Measurements from ENCODE around the gene HLA-DQA1.
"Not testable (repeated sequence)": the region's sequence is repeated elsewhere in the genome, so short reads cannot be mapped to it uniquely, and the experiment has no call there.

HLA-DQA1 gene

GRCh38 chr6:32622545-32623401 is 14.4 kb upstream of the HLA-DQA1 start:
- DNase-seq: peak; percentile 86

- no peak for DNase-seq
Measured at GRCh38 chr6:32623693-32624092, 13.5 kb upstream of the HLA-DQA1 start.

DNA sequence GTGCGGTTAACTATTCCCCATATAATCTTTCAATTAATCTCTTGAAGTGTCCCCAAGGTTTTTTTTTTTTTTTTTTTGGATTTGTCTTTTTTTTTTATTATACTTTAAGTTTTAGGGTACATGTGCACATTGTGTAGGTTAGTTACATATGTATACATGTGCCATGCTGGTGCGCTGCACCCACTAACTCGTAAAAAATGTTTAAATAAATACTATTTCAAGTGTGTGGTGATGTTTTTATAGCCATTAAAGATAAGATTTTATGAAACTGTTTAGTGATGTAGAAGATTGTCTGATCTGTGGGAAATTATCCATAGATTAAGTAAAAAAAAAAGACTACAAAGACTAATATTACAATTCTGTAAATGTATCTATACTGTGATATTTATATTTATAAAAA is 12.6 kb upstream of the HLA-DQA1 start:
- DNase-seq: no peak

DNA sequence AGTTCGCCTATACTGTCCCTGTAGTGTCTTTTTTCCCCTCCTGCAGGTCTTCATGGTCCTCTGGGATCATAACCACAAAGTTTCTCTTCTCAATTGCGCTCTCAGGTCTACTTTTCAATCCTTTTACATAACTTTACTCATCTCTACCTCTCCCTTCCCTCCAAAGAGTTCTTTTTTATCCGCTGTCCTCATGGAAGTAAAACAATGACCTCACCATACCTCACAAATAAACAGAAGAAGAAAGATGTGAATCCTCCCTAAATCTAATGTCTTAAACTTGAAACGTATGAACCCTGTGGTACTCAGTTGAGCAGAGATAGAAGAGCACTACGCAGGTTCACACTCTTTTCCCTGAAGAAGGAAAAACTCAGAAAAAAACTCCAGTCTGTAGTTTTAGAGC is 12.1 kb upstream of the HLA-DQA1 start:
- DNase-seq: no peak

GRCh38 chr6:32627249-32627648 is 10.0 kb upstream of the HLA-DQA1 start:
- DNase-seq: no peak

DNA sequence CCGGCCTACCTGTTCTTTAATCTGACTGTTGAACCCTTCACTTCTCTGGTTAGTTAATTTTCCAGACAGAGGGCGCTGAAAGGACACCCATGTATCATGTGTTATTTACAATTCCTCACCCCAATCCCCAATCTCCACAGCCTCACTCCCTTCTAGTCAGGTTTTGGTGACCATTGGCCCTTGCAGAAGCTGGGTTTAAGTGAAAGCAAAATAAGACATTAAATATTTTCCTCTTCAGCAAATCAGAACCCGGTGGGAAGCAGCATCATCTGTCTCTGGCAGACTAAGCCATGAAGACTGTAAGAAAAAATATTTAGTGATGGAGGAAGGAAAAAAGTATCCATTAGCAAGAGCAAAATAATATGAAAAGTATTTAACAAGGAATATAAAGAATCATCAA is 9.4 kb upstream of the HLA-DQA1 start:
- DNase-seq: peak; percentile 56

- DNase-seq: not testable (repeated sequence)
Measured at GRCh38 chr6:32629793-32630192, 7.4 kb upstream of the HLA-DQA1 start.

GRCh38 chr6:32635526-32636123 is 1.6 kb upstream of the HLA-DQA1 start:
- no peak for DNase-seq

GRCh38 chr6:32637883-32638282 is 677 bp downstream of the HLA-DQA1 start:
- no peak for DNase-seq

GRCh38 chr6:32638532-32639219 is 1.5 kb downstream of the HLA-DQA1 start:
- no peak for DNase-seq

DNA sequence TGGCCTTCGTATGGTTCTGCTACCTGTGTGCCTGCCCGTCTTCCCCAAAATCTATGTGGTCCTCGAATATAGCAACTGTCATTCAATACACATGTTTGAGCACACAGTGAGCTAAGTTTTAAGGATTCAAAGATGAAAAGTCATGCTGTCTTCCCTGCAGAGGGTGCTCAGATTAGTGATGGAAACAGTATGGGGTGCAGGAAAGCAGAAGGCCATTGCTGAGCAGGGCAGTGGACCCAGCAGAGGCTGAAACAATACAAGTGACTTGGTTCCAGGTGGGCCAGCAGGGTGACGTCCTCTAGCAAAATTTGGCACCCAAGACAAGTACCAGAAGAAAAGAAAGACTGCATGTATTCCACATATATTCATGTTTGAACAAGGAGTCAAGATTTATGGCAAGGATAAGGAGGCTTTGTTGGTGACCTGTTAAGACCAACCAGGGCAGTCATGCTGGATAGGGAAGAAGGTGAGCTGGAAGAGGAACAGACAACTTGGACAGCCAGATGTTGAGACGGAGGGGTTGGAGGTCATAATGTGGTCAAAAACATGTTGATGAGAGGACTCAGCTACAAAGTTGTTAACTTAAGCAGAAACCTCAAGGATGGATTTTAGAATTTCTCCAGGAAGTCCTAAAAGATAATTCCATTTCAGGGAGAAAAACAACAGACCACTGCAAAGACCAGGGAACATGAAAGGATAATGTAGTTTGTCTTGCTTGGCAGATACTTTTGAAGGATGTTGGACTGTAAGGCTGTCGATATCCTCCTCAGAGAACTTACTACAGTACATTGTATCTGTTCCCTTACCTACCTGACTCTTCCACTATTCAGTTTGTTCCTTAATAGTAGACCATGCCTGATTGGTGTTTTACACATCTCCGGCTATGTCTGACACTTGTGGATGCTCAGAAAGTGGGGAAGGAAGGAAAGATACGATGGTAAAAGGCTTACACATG is 2.5 kb downstream of the HLA-DQA1 start:
- DNase-seq: no peak

DNA sequence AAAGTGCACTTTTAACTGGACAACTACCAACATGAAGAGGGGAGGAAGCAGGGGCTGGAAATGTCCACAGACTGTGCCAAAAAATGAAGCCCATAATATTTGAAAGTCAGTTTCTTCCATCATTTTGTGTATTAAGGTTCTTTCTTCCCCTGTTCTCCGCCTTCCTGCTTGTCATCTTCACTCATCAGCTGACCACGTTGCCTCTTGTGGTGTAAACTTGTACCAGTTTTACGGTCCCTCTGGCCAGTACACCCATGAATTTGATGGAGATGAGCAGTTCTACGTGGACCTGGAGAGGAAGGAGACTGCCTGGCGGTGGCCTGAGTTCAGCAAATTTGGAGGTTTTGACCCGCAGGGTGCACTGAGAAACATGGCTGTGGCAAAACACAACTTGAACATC is 3.9 kb downstream of the HLA-DQA1 start:
- no peak for DNase-seq

DNA sequence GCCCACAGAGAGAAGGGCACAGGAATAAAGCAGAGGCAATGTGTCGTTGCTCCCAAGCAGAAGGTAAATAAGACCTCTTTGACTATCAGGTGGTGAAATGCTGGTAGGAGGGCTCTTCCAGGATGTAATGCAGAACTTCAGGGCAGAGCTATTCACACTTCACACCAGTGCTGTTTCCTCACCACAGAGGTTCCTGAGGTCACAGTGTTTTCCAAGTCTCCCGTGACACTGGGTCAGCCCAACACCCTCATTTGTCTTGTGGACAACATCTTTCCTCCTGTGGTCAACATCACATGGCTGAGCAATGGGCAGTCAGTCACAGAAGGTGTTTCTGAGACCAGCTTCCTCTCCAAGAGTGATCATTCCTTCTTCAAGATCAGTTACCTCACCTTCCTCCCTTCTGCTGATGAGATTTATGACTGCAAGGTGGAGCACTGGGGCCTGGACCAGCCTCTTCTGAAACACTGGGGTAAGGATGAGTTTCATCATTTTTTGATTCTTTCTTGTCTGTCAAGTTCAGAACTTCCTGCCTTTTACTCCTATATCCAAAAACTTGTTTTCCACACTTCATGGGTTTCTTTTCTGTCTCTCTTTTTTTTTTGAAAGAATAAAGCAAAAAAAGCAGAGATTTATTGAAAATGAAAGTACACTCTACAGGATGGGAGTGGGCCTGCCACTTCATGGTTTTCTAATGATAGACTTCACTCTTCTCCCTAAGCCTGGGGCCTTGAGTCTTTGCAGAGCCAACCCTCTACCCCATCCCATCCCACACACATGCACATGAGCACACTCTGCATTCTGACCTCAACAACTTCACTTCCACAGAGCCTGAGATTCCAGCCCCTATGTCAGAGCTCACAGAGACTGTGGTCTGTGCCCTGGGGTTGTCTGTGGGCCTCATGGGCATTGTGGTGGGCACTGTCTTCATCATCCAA is 4.8 kb downstream of the HLA-DQA1 start:
- peak; percentile 32 for DNase-seq

GRCh38 chr6:32642720-32643106 is 5.5 kb downstream of the HLA-DQA1 start:
- no peak for DNase-seq

DNA sequence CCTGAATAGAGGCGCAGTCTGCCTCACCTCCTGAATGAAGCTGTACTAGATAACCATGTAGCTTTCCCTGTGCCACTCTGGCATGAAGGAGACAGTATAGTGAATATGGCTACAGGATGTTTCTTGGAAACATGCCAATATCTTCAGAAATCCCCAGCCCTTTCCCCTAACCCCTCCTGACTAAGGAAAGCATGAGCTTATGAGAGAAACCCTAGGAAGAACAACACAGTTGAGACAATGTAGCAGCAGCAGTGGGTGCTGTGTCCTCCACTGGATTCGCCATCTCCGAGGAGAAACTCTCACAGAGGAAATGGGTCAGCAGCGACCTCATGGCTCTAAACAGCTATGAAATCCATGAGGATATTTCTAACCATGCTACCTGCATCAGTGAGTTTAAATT is 6.7 kb downstream of the HLA-DQA1 start:
- no peak for DNase-seq

GRCh38 chr6:32645047-32645703 is 8.0 kb downstream of the HLA-DQA1 start:
- no peak for DNase-seq

DNA sequence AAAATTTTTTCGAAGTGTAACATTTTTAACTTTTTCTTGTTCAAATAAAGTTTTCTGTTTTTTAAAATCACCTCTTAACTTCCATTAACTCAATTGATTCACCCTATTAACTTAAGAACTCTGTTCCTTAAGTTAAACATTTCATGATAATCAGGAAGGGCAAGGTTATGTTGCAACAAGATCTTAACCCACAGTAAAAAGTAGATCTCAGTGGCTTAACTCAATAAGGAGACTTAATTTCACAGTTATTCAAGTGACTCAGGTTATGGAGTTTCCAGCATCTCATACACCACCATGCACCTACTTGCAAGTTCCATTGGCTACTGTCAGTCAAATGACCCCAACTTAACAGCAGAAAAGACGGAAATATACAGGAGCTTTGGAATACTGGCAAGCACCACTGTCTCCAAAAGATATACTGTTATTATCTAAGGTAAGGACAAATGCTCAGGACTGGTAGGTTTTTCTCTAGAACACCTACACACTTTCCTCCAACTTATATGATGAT is 18.1 kb downstream of the HLA-DQA1 start:
- DNase-seq: no peak

- DNase-seq: not testable (repeated sequence)
Measured at GRCh38 chr6:32657329-32657728, 20.1 kb downstream of the HLA-DQA1 start.

- not testable (repeated sequence) for DNase-seq
Measured at GRCh38 chr6:32657819-32658218, 20.6 kb downstream of the HLA-DQA1 start.

DNA sequence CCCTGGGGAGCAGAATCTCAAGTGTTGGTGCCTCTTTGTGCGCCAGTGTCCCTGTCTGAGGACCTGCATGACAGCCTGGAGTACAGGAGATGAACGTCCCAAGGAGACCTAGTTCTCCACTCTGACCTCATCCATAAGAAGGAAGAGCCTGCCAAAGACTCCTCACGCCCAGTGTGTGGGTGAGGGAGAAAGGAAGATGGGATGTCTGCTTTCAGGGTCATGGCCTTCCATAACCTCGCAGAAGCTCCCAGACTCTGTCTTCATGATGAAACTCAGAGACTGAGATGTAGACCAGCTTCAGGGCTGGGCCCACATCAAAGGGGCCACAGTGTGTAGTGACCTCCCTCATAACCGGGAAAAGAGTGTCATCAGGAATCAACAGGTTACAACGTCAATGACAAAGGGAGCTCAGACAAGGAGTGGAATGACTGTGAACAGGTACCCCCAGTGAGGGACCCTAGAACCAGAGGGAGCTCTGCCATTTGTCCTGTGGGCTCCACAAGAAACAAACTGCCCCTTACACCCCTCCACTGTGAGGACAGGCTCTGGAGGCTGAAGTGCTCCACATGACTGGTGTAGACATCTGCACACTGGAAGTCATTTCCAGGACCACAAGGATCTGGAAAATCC is 21.2 kb downstream of the HLA-DQA1 start:
- DNase-seq: no peak

Data from CD4-positive, alpha-beta T cell treated with Interleukin-10 for 1 hour (primary cell).